ENCODE measurements around the gene SLC35E4.

SLC35E4 gene

GRCh38 chr22:30606455-30607299, 28.9 kb upstream of the SLC35E4 start, which contains the start of gene TCN2:
Gene TCN2 (plus strand): TSS chr22:30607174. CDS start chr22:30607332, 158 bp downstream.
- no peak within 1 kb of the TSS for H2AFZ ChIP-seq (ENCODE audit: low read depth, low read length)
- H3K79me2 ChIP-seq (ENCODE audit: insufficient read depth, low read length): no peaks in the 10 kb centered on the region

GRCh38 chr22:30607300-30607930, 28.2 kb upstream of the SLC35E4 start:
- Histone ChIP-seq H3K36me3 (ENCODE audit: insufficient read depth, low read length) (no peaks in the 10 kb centered on the region), H4K20me1 (ENCODE audit: insufficient read depth, low read length) (no peaks in the 10 kb centered on the region), H3K9me3 (ENCODE audit: insufficient read depth, low read length, severe bottlenecking) (no peaks in the 10 kb centered on the region), H3K9ac (ENCODE audit: low read depth, low read length) (no peak overlapping the region), H3K4me1 (ENCODE audit: insufficient read depth, low read length) (no peaks in the 10 kb centered on the region), H3K4me3 (ENCODE audit: low read depth in 1 of 2, low read length in 2 of 2) (no peak overlapping the region), H2AFZ (ENCODE audit: low read depth, low read length) (no peak overlapping the region), H3K79me2 (ENCODE audit: insufficient read depth, low read length) (no peaks in the 10 kb centered on the region), H3K27me3 (ENCODE audit: insufficient read depth, low read length, poor library complexity) (peaks cover 2% of the 10 kb centered on the region), H3K27ac (ENCODE audit: low read length) (no peak overlapping the region), H3K4me2 (ENCODE audit: insufficient read depth, low read length) (no peak overlapping the region)
- TF ChIP-seq EZH2 (IDR thresholded peaks at IDR 0.05; ENCODE audit: borderline replicate concordance, low read depth, low read length, severe bottlenecking) (no peak), CTCF (IDR thresholded peaks at IDR 0.05; ENCODE audit: borderline replicate concordance, extremely low read depth, low read length, poor library complexity, severe bottlenecking) (no peak)
- ATAC-seq (ENCODE audit: insufficient read depth, low read depth): no peak
- DNase-seq: no peak

More at GRCh38 chr22:30606455-30607299, 28.9 kb upstream of the SLC35E4 start, which contains the start of gene TCN2:
- ATAC-seq (ENCODE audit: insufficient read depth, low read depth) (no peak), DNase-seq (no peak)
- no peaks in the 10 kb centered on the region for H4K20me1 ChIP-seq (ENCODE audit: insufficient read depth, low read length)
- no peak within 1 kb of the TSS for H3K4me3 ChIP-seq (ENCODE audit: low read depth in 1 of 2, low read length in 2 of 2)
- H3K27ac ChIP-seq (ENCODE audit: low read length): no peak within 1 kb of the TSS
- H3K4me2 ChIP-seq (ENCODE audit: insufficient read depth, low read length): no peak within 1 kb of the TSS
- H3K36me3 ChIP-seq (ENCODE audit: insufficient read depth, low read length): no peaks in the 10 kb centered on the region
- TF ChIP-seq EZH2 (IDR thresholded peaks at IDR 0.05; ENCODE audit: borderline replicate concordance, low read depth, low read length, severe bottlenecking): no peak
- no peak for TF ChIP-seq CTCF (IDR thresholded peaks at IDR 0.05; ENCODE audit: borderline replicate concordance, extremely low read depth, low read length, poor library complexity, severe bottlenecking)
- H3K27me3 ChIP-seq (ENCODE audit: insufficient read depth, low read length, poor library complexity): peaks cover 2% of the 10 kb centered on the region
- H3K4me1 ChIP-seq (ENCODE audit: insufficient read depth, low read length): no peaks in the 10 kb centered on the region
- no peaks in the 10 kb centered on the region for H3K9me3 ChIP-seq (ENCODE audit: insufficient read depth, low read length, severe bottlenecking)
- no peak within 1 kb of the TSS for H3K9ac ChIP-seq (ENCODE audit: low read depth, low read length)

GRCh38 chr22:30607939-30608338, 27.6 kb upstream of the SLC35E4 start:
- Histone ChIP-seq H3K4me2 (ENCODE audit: insufficient read depth, low read length) (no peak overlapping the region), H3K27me3 (ENCODE audit: insufficient read depth, low read length, poor library complexity) (peaks cover 2% of the 10 kb centered on the region), H3K36me3 (ENCODE audit: insufficient read depth, low read length) (no peaks in the 10 kb centered on the region), H3K79me2 (ENCODE audit: insufficient read depth, low read length) (no peaks in the 10 kb centered on the region), H3K4me3 (ENCODE audit: low read depth in 1 of 2, low read length in 2 of 2) (no peak overlapping the region), H4K20me1 (ENCODE audit: insufficient read depth, low read length) (no peaks in the 10 kb centered on the region), H3K4me1 (ENCODE audit: insufficient read depth, low read length) (no peaks in the 10 kb centered on the region), H2AFZ (ENCODE audit: low read depth, low read length) (no peak overlapping the region), H3K27ac (ENCODE audit: low read length) (no peak overlapping the region), H3K9me3 (ENCODE audit: insufficient read depth, low read length, severe bottlenecking) (no peaks in the 10 kb centered on the region), H3K9ac (ENCODE audit: low read depth, low read length) (no peak overlapping the region)
- TF ChIP-seq CTCF (IDR thresholded peaks at IDR 0.05; ENCODE audit: borderline replicate concordance, extremely low read depth, low read length, poor library complexity, severe bottlenecking) (no peak), EZH2 (IDR thresholded peaks at IDR 0.05; ENCODE audit: borderline replicate concordance, low read depth, low read length, severe bottlenecking) (no peak)
- ATAC-seq (ENCODE audit: insufficient read depth, low read depth) (no peak), DNase-seq (no peak)
